GM19239 (cell line): Measurements from ENCODE around the gene DNAJB13.

Source experiments
- DNase-seq: peaks from one replicate; pipeline ENCODE4 v3.0.0; 2011; ENCODE audit warnings: low spot score; ENCODE audit not compliant: insufficient read length
- FAIRE-seq: peaks from 2 replicates; lab custom pipeline; 2011; peaks lifted over from hg19 to GRCh38; lab: Jason Lieb, UNC

The DNAJB13 gene

DNA sequence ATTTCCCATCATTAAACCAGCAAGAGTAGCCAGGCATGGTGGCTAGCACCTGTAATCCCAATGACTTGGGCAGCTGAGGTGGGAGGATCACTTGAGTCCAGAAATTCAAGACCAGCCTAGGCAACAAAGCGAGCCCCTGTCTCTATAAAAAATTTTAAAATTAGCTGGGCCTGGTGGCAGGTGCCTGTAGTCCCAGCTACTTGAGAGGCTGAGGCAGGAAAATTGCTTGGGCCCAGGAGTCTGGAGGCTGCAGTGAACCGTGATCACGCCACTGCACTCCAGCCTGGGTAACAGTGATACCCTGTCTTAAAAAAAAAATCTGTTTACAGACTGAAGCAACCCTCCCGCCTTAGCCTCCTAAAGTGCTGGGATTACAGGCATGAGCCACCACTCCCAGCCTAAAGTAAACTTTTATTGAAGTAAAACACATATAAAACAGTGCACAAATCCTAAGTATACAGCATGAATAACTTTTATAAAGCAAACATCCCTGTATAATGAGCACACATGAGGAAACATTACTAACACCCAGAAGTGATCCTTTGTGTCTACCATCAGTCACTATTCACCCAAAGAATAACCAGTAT is 45.4 kb downstream of the DNAJB13 start:
- DNase-seq (no peak), FAIRE-seq (peak; percentile 39)

DNA sequence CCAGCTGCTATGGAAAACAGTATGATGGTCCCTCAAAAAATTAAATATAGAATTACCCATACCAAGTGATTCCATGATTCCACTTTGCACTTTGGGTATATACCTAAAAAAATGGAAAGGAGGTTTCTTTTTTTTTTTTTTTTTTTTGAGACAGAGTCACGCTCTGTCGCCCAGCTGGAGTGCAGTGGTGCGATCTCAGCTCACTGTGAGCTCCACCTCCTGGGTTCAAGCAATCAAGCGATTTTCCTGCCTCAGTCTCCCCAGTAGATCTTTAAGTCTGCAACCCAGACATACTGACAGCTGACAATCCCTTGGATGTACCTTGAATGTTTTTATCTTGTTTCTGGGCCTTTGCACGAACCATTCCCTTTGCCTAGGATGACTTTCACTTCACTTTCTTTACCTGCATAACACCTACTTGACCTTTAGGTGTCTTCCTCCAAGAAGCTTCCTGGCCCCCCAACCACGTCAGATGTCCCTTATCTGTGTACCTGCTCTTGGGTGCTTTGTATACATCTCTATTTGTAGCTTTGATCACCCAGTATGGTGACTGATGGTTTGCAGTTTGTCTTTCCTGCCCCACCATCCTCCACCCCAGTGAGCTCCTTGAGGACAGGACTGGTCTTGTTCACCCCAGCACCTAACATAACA is 46.4 kb downstream of the DNAJB13 start:
- DNase-seq = no peak
- FAIRE-seq = peak; percentile 14

DNA sequence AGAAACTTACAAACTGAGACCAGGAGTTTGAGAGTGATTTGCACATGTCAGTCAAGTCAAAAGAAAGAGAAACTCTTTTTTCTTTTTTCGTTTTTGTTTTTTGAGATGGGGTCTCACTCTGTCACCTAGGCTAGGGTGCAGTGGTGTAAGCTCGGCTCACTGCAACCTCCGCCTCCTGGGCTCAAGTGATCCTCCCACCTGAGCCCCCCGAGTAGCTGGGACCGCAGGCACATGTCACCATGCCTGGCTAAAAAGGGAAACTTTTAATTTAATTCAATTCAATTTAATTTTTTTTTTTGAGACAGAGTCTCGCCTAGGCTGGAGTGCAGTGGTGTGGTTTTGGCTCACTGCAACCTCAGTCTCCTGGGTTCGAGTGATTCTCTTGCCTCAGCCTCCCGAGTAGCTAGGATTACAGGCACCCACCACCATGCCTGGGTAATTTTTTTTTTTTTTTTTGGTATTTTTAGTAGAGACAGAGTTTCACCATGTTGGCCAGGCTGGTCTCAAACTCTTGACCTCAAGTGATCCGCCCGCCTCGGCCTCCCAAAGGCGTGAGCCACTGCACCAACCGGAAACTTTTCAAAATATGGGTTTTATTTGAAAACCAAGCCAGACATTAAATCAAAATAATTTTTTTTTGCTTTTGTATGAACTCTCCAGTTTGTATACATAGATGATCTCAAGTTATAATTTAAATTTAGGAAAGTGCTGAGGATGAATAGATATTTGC is 48.2 kb downstream of the DNAJB13 start:
- DNase-seq = no peak
- no peak for FAIRE-seq

DNA sequence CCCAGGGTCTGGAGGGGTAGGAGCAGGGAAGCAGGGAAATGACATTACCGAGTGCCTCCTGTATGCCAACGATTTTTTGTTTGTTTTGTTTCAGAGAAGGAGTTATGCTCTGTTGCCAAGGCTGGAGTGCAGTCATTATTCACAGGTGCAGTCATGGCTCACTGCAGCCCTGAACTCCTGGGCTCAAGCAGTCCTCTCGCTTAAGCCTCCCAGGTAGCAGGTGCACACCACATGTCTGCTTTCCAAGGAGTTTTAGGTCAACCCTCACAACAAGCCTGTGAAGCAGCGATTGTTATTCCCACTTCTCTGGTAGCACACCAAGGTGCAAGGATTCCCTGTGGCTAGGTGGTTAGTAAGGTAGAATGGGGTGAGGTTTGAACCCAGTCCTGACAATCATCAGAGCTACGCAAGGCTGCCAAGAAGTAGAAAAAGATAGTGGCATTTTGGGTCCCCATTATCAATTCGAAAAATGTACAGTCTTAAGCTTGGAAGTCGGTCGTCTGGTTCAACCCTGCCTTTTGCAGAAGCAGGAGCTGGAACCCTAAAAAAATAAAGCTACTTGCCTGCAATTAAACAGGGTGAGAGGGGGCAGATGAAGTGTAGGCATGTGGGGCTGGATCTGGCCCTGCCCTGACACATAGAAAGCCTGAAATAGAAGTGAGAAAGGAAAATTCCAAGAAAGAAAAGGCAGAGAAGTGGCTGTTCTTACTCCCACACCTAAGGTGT is 48.9 kb downstream of the DNAJB13 start:
- FAIRE-seq = no peak
- no peak for DNase-seq

DNA sequence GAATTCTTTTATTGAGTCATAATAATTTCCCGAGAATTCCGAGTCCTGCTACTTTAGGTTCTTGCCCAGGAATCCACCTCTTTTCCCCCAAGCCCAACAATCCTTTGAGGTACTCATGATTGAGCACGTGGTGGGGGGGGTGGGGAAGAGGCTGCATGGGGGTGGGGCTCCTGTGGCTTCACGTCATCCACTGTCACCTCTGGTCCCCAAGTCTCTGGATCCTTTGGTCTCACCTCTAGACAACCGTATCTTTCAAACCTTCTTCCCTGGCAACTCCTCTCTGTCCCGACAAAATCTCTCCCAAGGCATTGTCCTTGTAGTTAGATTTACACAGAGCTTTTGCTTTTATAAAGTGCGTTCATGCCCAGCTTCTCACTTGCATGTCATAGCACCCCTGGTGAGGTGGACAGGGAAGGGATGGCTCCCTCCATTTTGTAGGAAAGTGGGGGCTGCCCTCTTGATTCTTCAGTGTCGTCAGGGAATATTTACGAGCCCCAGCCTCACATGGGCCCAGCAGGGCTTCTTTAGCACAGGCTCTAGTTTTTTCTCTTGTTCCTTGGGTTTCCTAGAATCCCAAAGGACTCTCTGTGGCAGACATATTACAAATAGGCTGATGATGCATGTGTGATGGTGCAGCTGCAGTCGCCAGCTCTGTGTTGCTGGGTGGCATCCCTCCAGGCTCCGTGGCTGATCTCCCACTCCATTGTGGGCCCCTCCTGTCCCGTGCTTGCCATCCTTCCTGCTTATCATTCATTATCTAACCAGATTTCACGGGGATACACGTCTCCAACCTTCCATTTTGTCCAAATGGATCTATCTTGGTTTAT is 49.7 kb downstream of the DNAJB13 start:
- FAIRE-seq (no peak), DNase-seq (no peak)

DNA sequence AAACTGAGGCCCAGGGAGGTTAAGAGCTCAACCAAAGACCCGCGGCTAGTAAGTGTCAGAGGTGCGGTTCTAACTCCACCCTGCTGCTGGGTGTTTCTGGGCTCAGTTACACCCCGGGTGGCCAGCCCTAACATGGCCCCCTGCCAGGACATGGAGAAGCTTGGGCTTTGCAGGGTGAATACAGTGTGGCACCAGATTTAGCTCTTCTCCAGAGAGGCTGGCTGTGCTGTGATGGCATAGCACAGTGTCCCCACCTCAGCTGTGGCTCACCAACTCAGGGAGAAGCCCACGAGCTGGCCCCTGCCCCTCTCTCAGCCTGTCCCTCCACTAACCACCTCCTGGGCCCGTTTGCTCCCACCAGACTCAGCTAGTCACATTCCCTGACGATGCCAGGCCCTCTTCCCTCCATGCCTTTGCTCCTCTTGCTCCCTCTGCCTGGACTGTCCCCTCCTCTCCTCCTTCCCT is 51.0 kb downstream of the DNAJB13 start:
- FAIRE-seq = no peak
- no peak for DNase-seq

DNA sequence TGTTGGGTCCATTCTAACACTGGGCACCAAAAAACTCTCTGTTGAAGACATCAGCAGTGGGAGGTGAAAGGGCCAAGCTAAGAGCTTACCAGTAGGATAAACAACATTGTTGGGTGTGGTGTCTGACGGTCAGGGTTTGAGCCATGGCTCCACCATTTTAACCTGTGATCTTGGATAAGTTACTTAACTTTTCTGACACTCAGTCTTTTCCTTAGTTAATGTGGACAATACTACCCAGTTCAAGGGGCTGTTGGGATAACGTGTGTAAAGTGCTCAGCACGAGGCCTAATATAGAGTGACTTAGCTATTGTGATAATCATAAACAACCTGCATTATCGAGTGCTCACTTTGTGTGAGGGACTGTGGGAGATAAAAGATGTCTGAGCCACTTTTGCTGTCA is 52.0 kb downstream of the DNAJB13 start:
- no peak for FAIRE-seq
- DNase-seq = no peak

DNA sequence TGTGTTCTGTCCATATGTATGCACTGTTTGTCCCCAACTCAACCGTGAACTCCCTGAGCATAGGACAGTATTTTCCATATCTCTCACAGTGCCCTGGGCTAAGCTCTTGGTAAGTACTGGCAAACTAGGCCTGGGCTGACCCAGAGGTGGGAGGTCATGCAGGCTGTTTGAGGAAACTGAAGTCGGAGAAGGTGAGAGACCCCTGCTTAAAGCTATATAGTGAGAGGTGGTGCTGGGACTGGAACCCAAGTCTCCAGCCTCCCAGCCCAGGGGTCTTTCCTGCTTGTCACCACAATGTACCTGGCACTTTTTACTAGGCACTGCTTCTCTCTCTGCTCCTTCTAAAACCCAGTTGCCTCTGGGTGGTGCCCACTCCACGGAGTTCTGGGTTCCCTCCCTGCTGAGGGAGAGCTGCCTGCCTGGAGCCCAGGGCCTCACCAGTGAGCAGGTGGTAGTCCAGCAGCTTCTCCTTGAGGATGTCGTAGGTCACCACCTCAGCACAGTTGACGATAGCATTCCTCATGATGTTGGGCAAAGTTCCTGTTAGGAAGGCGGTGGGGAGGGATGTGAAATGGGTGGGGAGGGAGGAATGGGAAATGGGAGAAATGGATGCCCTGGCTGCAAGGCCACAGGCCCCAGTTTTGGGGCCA is 53.3 kb downstream of the DNAJB13 start:
- DNase-seq (no peak), FAIRE-seq (no peak)

DNA sequence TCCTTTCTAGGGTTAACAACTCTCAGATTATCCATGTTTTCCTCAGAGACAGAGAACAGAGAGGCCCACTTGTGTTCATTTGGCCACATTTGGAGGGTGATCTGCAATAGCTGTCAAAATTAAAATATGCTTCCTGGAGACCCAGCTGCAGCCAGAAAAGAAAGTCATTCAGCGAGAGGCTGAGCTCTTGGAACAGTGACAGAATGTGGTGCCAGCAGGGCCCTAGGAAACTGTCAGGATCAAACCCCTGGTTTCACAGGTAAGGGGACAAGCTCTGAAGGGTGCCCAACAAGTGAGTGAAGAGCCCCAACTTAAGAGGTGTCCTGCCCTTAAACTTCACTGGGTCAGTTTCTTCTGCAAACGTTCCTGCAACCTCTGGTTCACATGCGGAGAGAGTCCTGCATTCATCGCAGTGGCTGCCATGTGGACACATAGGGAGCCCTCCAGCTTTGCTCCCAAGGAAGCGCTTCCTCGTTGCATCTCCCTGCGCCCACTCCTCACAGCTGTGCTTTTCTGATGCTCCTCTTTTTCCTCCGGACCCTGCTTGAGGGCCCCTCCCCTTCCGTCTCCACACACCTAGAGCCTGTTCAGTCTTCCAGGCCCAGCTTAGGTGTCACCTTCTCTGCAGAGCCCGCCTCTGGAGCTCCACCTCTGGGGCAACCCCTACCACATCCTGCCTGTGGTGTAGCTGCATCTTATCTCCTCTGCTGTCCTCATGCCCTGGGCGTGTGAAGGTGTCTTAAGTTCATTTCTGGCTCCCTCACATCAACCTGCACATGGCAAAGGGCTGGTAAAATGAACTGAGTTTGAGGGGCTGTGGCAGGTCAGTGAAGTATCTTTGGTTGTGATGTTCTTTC is 54.2 kb downstream of the DNAJB13 start:
- FAIRE-seq (no peak), DNase-seq (no peak)

DNA sequence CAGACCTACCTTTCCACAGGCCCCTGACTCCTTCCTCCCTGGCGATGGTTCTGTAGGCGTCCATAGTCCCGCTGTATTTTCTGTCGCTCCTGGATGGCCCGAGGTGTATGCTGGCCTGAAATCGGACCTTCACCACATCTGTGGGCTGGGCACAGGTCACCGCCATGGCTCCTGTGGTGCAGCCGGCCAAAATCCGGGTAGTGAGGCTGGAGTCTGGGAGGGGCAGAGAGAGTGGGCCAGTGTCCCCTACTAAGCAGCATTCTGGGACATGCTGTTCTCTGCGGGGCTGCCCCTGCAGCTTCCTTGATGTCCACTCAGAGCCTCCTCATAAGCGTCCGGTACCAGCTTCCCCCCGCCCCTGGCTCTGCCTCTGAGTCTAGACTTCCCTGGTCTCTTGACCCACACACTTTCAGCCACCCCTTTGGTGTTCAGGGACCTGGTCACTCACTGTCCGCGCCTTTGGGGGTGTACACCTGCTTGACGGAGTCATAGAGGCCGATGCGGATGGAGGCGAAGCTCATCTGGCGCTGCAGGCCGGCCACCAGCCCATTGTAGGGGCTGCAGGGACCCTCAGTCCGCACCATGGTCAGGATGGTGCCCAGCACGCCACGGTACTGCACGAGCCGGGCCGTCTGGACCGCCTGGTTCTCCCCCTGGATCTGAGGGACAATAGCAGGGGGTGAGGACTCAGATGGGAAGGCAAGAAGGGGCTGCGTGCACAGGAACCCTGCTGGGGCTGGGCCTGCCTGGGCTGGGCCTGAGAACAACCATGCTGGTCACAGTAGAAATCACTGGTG is 55.1 kb downstream of the DNAJB13 start:
- no peak for DNase-seq
- no peak for FAIRE-seq

DNA sequence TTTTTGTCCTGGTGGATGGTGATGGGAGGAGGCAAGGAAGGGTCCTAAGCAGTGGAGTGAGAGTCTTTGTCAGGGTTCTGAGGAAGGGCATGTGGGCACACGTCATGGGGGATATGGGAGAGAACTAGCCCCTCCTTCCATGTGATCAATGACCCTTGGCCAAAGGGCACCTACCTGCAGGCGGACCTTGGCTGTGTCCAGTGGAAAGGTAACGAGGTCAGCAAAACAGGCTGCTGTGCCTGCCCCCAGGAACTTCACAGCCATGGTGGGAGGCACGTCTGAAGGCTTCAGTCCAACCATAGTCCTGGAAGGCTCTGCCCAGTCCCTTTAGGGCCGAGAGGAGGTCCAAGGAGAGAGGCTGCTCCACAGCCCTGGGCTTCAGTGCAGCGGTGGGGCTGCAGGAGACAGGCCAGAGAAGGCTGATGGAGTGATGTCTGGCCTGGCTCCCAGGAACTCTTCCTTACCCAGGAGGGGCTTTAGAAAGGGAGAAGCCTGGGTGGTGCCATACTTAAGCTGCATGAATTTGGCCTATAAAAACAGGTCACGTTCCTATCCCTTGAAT is 56.0 kb downstream of the DNAJB13 start:
- FAIRE-seq (no peak), DNase-seq (no peak)

DNA sequence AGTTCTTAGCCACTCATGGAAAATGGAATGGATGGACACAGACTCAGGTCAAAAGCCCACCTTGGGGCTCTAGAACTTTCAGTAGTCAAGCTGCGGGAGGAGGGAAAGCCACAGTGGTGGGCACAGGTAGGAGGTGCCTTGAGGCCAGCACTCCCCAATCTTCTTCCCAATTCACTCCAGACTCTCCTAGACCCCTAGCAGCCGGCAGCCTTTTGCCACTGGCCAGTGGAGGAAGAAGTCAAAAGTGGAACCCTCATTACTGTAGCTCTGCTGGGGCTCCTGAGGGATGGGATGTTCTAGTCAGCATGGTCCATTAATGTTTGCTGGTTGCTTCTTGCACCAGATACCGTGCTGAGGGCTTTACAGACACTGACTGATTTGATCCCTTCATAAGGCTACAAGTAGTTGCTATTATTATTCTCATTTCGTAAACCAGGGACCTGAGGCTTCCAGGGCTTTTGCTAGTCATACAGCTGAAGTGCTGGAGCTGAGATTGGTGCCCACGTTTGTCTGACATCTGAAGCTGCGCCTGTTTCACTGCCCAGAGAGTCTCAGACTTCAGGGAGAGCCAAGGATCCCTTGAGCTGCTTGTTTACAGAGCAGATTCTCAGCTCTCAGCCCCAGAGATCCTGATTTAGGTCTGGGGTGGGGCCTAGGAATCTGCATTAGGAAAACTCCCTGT is 57.0 kb downstream of the DNAJB13 start:
- no peak for DNase-seq
- no peak for FAIRE-seq

DNA sequence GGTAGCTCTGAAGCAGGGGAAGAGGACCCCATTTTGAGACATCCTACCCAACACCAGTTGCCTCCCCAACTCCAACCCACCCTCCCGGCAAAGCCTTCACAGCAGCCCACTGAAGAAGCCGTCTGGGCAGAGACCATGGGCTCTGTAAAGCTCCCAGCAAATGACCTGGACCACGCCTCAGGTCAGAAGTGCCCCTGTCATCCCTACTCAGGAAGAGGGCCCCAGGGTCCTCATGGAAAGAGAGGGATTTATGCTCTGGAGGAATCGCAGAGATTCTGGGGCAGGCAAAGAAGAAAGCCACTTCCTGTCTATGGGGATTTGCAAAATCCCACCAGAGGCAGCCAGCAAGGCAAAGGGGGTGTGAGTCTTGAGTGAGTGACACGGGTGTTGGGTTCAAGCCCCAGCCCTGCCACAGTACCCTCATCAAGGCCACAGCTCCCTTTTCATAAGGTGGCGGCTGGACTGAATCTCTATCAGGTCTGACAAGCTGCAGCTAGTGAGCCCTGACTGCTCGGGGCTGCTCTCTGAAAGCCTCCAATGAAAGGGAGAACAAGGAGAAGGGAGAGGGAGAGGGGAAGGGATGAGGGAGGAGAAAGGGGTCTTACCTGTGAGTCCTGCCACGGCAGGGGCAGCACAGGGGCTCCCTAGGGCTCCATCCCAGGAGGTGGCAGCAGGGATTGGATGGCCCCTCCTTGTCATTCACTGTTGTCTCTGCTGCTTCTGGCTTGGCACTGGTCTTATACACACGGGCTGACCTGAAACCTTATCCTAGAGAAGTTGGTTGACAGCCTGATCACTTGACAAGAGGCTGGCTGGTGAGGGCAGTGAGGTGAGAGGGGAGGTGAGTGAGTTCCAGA is 57.8 kb downstream of the DNAJB13 start, which contains the start of gene UCP3:
TSS of gene UCP3 (minus strand) at position 713 of the 857 bp plus-strand sequence. CDS start 2,043 bp downstream, outside the sequence.
- no peak for FAIRE-seq
- no peak for DNase-seq

DNA sequence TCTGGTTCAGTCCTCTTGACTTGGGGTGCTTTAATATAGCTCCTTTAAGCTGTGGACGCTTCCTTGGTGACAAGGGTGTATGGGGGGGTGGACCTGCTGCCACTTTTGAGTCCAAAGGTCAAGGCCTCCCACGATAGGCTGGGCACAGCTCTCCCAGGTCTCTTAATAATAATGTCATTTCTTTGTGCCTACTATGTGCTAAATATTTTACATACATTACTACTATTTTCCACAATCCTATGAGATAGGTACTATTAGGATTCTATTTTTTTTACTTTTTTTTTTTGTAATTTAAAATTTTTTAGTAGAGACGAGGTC is 58.4 kb downstream of the DNAJB13 start:
- FAIRE-seq = no peak

DNA sequence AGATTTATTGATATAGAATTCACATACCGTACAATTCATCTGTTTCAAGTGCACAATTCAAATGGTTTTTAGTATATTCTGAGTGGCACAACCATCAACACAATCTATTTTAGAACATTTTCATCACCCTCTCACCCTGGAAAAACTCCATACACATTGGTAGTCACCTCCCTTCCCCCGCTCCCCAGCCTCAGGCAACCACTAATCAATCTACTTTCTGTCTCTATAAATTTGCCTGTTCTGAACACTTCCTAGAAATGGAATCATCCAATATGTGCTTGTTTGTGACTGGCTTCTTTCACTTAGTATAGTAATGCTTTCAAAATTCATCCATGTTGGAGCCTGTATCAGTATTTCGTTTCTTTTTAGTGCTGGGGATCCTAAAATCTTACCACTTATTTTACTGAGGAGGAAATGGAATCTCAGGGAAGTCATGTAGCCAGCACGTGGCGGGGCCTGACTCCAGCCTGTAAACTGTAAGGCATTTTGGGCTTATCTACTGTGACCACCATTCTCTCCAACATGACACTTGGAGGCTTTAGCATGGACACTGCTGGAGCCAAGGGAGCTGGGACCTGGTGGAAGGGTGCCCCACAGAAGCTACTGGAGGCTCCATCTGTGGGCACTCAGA is 59.0 kb downstream of the DNAJB13 start:
- DNase-seq = no peak
- no peak for FAIRE-seq

More for the DNA sequence above, 58.4 kb downstream of the DNAJB13 start:
- no peak for DNase-seq
